Measurements from ENCODE around the gene MYO19. TPM values are rescaled to one million over a fixed set of nuclear protein-coding genes. Genes with fewer than 3 reads are reported as not detected.

The MYO19 gene
- total and polyA plus RNA-seq, 9 of the 15 experiments (the other 6 are each of a cell fraction or from before 2014, with no cell fraction given), result 21.6 to 176 (median 129) TPM

DNA sequence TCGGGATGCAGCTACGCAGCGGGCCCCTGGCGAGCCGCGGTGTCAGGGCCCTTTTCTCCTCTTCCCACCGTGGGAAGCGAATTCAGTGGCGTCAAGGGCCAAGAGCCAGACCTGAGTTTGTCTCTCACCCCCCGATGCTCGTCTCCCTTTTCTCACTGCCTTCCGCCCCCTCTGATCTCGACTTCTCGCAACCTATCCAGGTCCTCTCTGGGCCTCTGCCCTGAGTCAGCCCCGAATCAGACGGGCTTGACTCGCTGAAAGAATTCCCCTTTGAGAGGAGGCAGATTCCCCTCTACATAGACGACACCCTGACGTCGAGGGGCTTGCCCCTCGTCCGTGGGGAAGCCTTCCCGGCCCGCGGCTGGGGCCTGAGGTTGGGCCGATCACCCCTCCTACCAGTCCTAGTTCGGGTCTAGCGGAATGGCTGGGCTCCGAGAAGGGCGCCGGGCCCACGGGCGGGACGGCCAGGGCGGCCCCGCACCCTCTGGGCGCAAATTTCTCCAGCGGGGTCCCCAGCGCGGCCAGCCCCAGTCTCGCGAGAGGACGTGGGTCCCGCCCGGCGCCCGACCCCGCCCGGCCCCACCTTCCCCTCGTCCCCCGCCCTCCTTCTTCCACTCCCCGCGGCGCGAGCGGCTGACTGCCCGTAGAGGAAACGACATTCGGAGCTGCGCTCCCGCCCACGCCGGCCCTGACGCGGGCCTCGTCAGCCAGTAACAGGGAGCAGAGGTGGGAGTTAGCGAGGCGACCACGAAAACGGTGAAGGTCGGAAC, 9.8 kb upstream of the MYO19 start, which contains the start of gene GGNBP2 (continued):
- TF ChIP-seq, protein P1, sequence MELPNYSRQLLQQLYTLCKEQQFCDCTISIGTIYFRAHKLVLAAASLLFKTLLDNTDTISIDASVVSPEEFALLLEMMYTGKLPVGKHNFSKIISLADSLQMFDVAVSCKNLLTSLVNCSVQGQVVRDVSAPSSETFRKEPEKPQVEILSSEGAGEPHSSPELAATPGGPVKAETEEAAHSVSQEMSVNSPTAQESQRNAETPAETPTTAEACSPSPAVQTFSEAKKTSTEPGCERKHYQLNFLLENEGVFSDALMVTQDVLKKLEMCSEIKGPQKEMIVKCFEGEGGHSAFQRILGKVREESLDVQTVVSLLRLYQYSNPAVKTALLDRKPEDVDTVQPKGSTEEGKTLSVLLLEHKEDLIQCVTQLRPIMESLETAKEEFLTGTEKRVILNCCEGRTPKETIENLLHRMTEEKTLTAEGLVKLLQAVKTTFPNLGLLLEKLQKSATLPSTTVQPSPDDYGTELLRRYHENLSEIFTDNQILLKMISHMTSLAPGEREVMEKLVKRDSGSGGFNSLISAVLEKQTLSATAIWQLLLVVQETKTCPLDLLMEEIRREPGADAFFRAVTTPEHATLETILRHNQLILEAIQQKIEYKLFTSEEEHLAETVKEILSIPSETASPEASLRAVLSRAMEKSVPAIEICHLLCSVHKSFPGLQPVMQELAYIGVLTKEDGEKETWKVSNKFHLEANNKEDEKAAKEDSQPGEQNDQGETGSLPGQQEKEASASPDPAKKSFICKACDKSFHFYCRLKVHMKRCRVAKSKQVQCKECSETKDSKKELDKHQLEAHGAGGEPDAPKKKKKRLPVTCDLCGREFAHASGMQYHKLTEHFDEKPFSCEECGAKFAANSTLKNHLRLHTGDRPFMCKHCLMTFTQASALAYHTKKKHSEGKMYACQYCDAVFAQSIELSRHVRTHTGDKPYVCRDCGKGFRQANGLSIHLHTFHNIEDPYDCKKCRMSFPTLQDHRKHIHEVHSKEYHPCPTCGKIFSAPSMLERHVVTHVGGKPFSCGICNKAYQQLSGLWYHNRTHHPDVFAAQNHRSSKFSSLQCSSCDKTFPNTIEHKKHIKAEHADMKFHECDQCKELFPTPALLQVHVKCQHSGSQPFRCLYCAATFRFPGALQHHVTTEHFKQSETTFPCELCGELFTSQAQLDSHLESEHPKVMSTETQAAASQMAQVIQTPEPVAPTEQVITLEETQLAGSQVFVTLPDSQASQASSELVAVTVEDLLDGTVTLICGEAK (IDR thresholded peaks at IDR 0.05), result peak; percentile 58; the same call in 1 of the 2 replicates
- TF ChIP-seq, protein P1 (CRISPR knock-in tag; IDR thresholded peaks at IDR 0.05), result no peak
- TF ChIP-seq IFI16 (CRISPR knock-in tag; IDR thresholded peaks at IDR 0.05) (no peak), ZNF175 (CRISPR knock-in tag; IDR thresholded peaks at IDR 0.05; ENCODE audit: low read depth) (no peak), ZZZ3 (IDR thresholded peaks at IDR 0.05) (no peak), ZNF41 (CRISPR knock-in tag; conservative IDR thresholded peaks at IDR 0.05) (no peak), ELF4 (CRISPR knock-in tag; IDR thresholded peaks at IDR 0.05) (no peak), CBFA2T3 (IDR thresholded peaks at IDR 0.05) (no peak), ADNP (tag; IDR thresholded peaks at IDR 0.05) (no peak), ZNF282 (CRISPR knock-in tag; IDR thresholded peaks at IDR 0.05) (no peak), ZNF76 (CRISPR knock-in tag; IDR thresholded peaks at IDR 0.05; ENCODE audit: borderline replicate concordance) (no peak), ASH1L (IDR thresholded peaks at IDR 0.05; ENCODE audit: borderline replicate concordance, low read depth, partially characterized antibody) (no peak), ZNF347 (CRISPR knock-in tag; IDR thresholded peaks at IDR 0.05; ENCODE audit: low read depth) (no peak), MTA2 (IDR thresholded peaks at IDR 0.05; ENCODE audit: low read depth) (no peak), CBX8 (IDR thresholded peaks at IDR 0.05; ENCODE audit: borderline replicate concordance, extremely low read depth, low read depth, low read length, poor library complexity, severe bottlenecking) (no peak), TRIM28 (IDR thresholded peaks at IDR 0.05) (no peak), ZNF408 (CRISPR knock-in tag; IDR thresholded peaks at IDR 0.05; ENCODE audit: low read depth) (no peak), BACH1 (tag; IDR thresholded peaks at IDR 0.05) (no peak)
- TF ChIP-seq, protein P2, sequence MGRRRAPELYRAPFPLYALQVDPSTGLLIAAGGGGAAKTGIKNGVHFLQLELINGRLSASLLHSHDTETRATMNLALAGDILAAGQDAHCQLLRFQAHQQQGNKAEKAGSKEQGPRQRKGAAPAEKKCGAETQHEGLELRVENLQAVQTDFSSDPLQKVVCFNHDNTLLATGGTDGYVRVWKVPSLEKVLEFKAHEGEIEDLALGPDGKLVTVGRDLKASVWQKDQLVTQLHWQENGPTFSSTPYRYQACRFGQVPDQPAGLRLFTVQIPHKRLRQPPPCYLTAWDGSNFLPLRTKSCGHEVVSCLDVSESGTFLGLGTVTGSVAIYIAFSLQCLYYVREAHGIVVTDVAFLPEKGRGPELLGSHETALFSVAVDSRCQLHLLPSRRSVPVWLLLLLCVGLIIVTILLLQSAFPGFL (CRISPR knock-in tag; IDR thresholded peaks at IDR 0.05), result no peak

Measured in K562 (cell line).